Trophoblast cell (in vitro differentiated cells and primary cell): ENCODE measurements around the gene NPAS1.

Experiments used
- DNase-seq, 2 donors: peaks; one replicate each; pipeline ENCODE4 v3.0.0-alpha.2; 2016
- H2AFZ ChIP-seq: 2 replicates; pipeline ENCODE4 v1.6.1; 2013; ENCODE audit warnings: low read length, moderate library complexity, mild to moderate bottlenecking; ENCODE audit not compliant: insufficient read depth, poor library complexity
- H2AK5ac ChIP-seq: 2 replicates; pipeline ENCODE4 v1.6.1; 2013; ENCODE audit warnings: mild to moderate bottlenecking, low read length
- H2BK120ac ChIP-seq: 2 replicates; pipeline ENCODE4 v1.6.1; 2013; ENCODE audit warnings: low read length, mild to moderate bottlenecking, moderate library complexity; ENCODE audit not compliant: insufficient read depth, poor library complexity
- H2BK12ac ChIP-seq: 2 replicates; pipeline ENCODE4 v1.6.1; 2013; ENCODE audit warnings: mild to moderate bottlenecking, low read length, moderate library complexity
- H2BK5ac ChIP-seq: 2 replicates; pipeline ENCODE4 v1.6.1; 2013; ENCODE audit warnings: low read length, low read depth, moderate library complexity, mild to moderate bottlenecking; ENCODE audit not compliant: poor library complexity
- H3K14ac ChIP-seq: 2 replicates; pipeline ENCODE4 v1.6.1; 2013; ENCODE audit warnings: mild to moderate bottlenecking, low read length
- H3K18ac ChIP-seq: 2 replicates; pipeline ENCODE4 v1.6.1; 2013; ENCODE audit warnings: mild to moderate bottlenecking, low read length
- H3K23ac ChIP-seq: 2 replicates; pipeline ENCODE4 v1.6.1; 2013; ENCODE audit warnings: low read length
- H3K27ac ChIP-seq: 2 replicates; pipeline ENCODE4 v1.5.1; 2013; ENCODE audit warnings: low read depth, mild to moderate bottlenecking, inconsistent platforms, low read length, moderate library complexity
- H3K27me3 ChIP-seq: 2 replicates; pipeline ENCODE4 v1.6.1; 2013; ENCODE audit warnings: inconsistent platforms, mild to moderate bottlenecking, low read length, moderate library complexity; ENCODE audit not compliant: insufficient read depth
- H3K36me3 ChIP-seq, 2 experiments: 1 replicate in 1 of 2; 2 replicates in 1 of 2; pipeline ENCODE4 v1.6.1; 2013; ENCODE audit warnings: low read length in 2 of 2, mild to moderate bottlenecking in 2 of 2, moderate library complexity in 1 of 2; ENCODE audit not compliant: insufficient read depth in 2 of 2, control insufficient read depth in 1 of 2
- H3K4ac ChIP-seq: 2 replicates; pipeline ENCODE4 v1.6.1; 2013; ENCODE audit warnings: low read depth, mild to moderate bottlenecking, low read length, moderate library complexity
- H3K4me1 ChIP-seq, 2 experiments: 1 replicate in 1 of 2; 2 replicates in 1 of 2; pipeline ENCODE4 v1.6.1; 2013; ENCODE audit warnings: low read length in 2 of 2, mild to moderate bottlenecking in 2 of 2, moderate library complexity in 1 of 2; ENCODE audit not compliant: insufficient read depth in 2 of 2, control insufficient read depth in 1 of 2
- H3K4me2 ChIP-seq: 2 replicates; pipeline ENCODE4 v1.6.1; 2013; ENCODE audit warnings: inconsistent platforms, mild to moderate bottlenecking, low read length, moderate library complexity
- H3K4me3 ChIP-seq: 2 replicates; pipeline ENCODE4 v1.5.1; 2013; ENCODE audit warnings: mild to moderate bottlenecking, low read depth, low read length, inconsistent platforms
- H3K79me1 ChIP-seq: one replicate; pipeline ENCODE4 v1.6.1; 2013; ENCODE audit warnings: low read length
- H3K79me2 ChIP-seq: 2 replicates; pipeline ENCODE4 v1.6.1; 2013; ENCODE audit warnings: low read length, mild to moderate bottlenecking; ENCODE audit not compliant: control insufficient read depth, insufficient read depth, poor library complexity
- H3K9ac ChIP-seq: 2 replicates; pipeline ENCODE4 v1.6.1; 2013; ENCODE audit warnings: mild to moderate bottlenecking, low read length
- H3K9me3 ChIP-seq: 2 replicates; pipeline ENCODE4 v1.6.1; 2013; ENCODE audit warnings: low read depth, mild to moderate bottlenecking, control low read depth, inconsistent platforms, low read length; ENCODE audit not compliant: insufficient read depth
- H4K12ac ChIP-seq: 2 replicates; pipeline ENCODE4 v1.6.1; 2013; ENCODE audit warnings: low read depth, mild to moderate bottlenecking, low read length, moderate library complexity
- H4K8ac ChIP-seq: 2 replicates; pipeline ENCODE4 v1.6.1; 2013; ENCODE audit warnings: low read depth, mild to moderate bottlenecking, low read length, moderate library complexity
- H4K91ac ChIP-seq: one replicate; pipeline ENCODE4 v1.6.1; 2013; ENCODE audit warnings: low read depth, mild to moderate bottlenecking, low read length, moderate library complexity
- WGBS: extraction: QIAGEN DNeasy Blood & Tissue Kit; methylation state at CpG from one replicate; pipeline ENCODE4 v1.1.7; 2013; ENCODE audit warnings: missing lambda C conversion rate; ENCODE audit not compliant: insufficient read length, insufficient coverage; ENCODE audit errors: extremely low coverage; 5-methylcytosine and 5-hydroxymethylcytosine counted together

NPAS1 gene

GRCh38 chr19:46978171-46978869, 41.3 kb upstream of the NPAS1 start:
- H2AK5ac ChIP-seq, result peak overlapping the region; percentile 65
- H2BK5ac ChIP-seq, result no peak overlapping the region
- H3K9me3 ChIP-seq, result peaks cover 4% of the 10 kb centered on the region
- H3K18ac ChIP-seq, result peak overlapping the region; percentile 48
- no peak overlapping the region for H4K8ac ChIP-seq
- peak overlapping the region; percentile 7 for H3K14ac ChIP-seq
- H3K79me1 ChIP-seq, result peaks cover 20% of the 10 kb centered on the region
- H3K4ac ChIP-seq, result peak overlapping the region; percentile 26
- H2BK12ac ChIP-seq, result peak overlapping the region; percentile 33
- H3K4me2 ChIP-seq, result peak overlapping the region; percentile 13
- no peak overlapping the region for H3K9ac ChIP-seq
- peak overlapping the region; percentile 23 for H4K91ac ChIP-seq
- H4K12ac ChIP-seq, result no peak overlapping the region
- H3K4me3 ChIP-seq, result no peak overlapping the region
- H3K4me1 ChIP-seq, result peaks cover 26 to 29% of the 10 kb centered on the region in 2 experiments
- no peak overlapping the region for H3K23ac ChIP-seq
- H3K27ac ChIP-seq, result peak overlapping the region; percentile 93
- H3K27me3 ChIP-seq, result no peaks in the 10 kb centered on the region
- no peak overlapping the region for H2AFZ ChIP-seq
- H3K79me2 ChIP-seq, result no peaks in the 10 kb centered on the region
- no peak overlapping the region for H2BK120ac ChIP-seq
- 100% methylated on average over 1 of the region's 5 CpGs for WGBS
- DNase-seq, result no peak
- no peaks in the 10 kb centered on the region for H3K36me3 ChIP-seq

GRCh38 chr19:46979126-46980105, 40.2 kb upstream of the NPAS1 start:
- no CpG with 5 or more reads among the region's 29 CpGs for WGBS
- H3K79me1 ChIP-seq, result peaks cover 20% of the 10 kb centered on the region
- no peak for DNase-seq
- H2BK12ac ChIP-seq, result no peak overlapping the region
- no peak overlapping the region for H3K4me3 ChIP-seq
- no peak overlapping the region for H3K4ac ChIP-seq
- H3K27me3 ChIP-seq, result no peaks in the 10 kb centered on the region
- H4K8ac ChIP-seq, result no peak overlapping the region
- no peak overlapping the region for H3K9ac ChIP-seq
- H4K12ac ChIP-seq, result no peak overlapping the region
- H2BK120ac ChIP-seq, result no peak overlapping the region
- no peaks in the 10 kb centered on the region for H3K36me3 ChIP-seq
- no peak overlapping the region for H3K27ac ChIP-seq
- peaks cover 4% of the 10 kb centered on the region for H3K9me3 ChIP-seq
- peaks cover 26 to 28% of the 10 kb centered on the region in 2 experiments for H3K4me1 ChIP-seq
- peak overlapping the region; percentile 10 for H3K18ac ChIP-seq
- no peak overlapping the region for H4K91ac ChIP-seq
- H2AFZ ChIP-seq, result no peak overlapping the region
- no peak overlapping the region for H3K23ac ChIP-seq
- H3K79me2 ChIP-seq, result no peaks in the 10 kb centered on the region
- H3K4me2 ChIP-seq, result no peak overlapping the region
- H3K14ac ChIP-seq, result no peak overlapping the region
- no peak overlapping the region for H2BK5ac ChIP-seq
- H2AK5ac ChIP-seq, result no peak overlapping the region

- H3K4me1 ChIP-seq, result peaks cover 22 to 28% of the 10 kb centered on the region in 2 experiments
- no peak overlapping the region for H2BK5ac ChIP-seq
- no peak overlapping the region for H2BK120ac ChIP-seq
- no peak overlapping the region for H3K14ac ChIP-seq
- no peak overlapping the region for H3K4me3 ChIP-seq
- no peak overlapping the region for H3K4ac ChIP-seq
- no peak overlapping the region for H2BK12ac ChIP-seq
- no peak overlapping the region for H3K4me2 ChIP-seq
- H4K91ac ChIP-seq, result no peak overlapping the region
- no peak overlapping the region for H3K23ac ChIP-seq
- H4K12ac ChIP-seq, result no peak overlapping the region
- no peaks in the 10 kb centered on the region for H3K36me3 ChIP-seq
- H3K9ac ChIP-seq, result no peak overlapping the region
- WGBS, result no CpG with 5 or more reads among the region's 3 CpGs
- no peak overlapping the region for H2AFZ ChIP-seq
- H3K79me1 ChIP-seq, result peaks cover 15% of the 10 kb centered on the region
- peaks cover 4% of the 10 kb centered on the region for H3K9me3 ChIP-seq
- DNase-seq, result no peak
- no peak overlapping the region for H3K18ac ChIP-seq
- H4K8ac ChIP-seq, result no peak overlapping the region
- no peaks in the 10 kb centered on the region for H3K27me3 ChIP-seq
- H3K79me2 ChIP-seq, result no peaks in the 10 kb centered on the region
- H2AK5ac ChIP-seq, result no peak overlapping the region
- no peak overlapping the region for H3K27ac ChIP-seq
Observed at GRCh38 chr19:46980761-46981160, 38.9 kb upstream of the NPAS1 start.

GRCh38 chr19:46981286-46981945, 38.2 kb upstream of the NPAS1 start:
- Histone ChIP-seq H3K14ac (no peak overlapping the region), H3K4me3 (no peak overlapping the region), H3K4me1 (peaks cover 20 to 26% of the 10 kb centered on the region in 2 experiments), H3K9me3 (peaks cover 4% of the 10 kb centered on the region), H2AK5ac (no peak overlapping the region), H2BK5ac (no peak overlapping the region), H3K23ac (no peak overlapping the region), H2BK120ac (no peak overlapping the region), H3K4me2 (no peak overlapping the region), H3K4ac (no peak overlapping the region), H4K12ac (no peak overlapping the region), H3K27me3 (no peaks in the 10 kb centered on the region), H2BK12ac (no peak overlapping the region), H3K79me1 (peaks cover 13% of the 10 kb centered on the region), H4K8ac (no peak overlapping the region), H3K79me2 (no peaks in the 10 kb centered on the region), H3K36me3 (peaks cover 0 to 3% of the 10 kb centered on the region in 2 experiments), H3K18ac (no peak overlapping the region), H3K27ac (no peak overlapping the region), H3K9ac (no peak overlapping the region), H4K91ac (no peak overlapping the region), H2AFZ (no peak overlapping the region)
- DNase-seq, result no peak
- WGBS, result no CpG with 5 or more reads among the region's 8 CpGs
